ENCODE data around the gene OR56A5.
"Not testable (repeated sequence)": the region's sequence is repeated elsewhere in the genome, so short reads cannot be mapped to it uniquely, and the experiment has no call there.

OR56A5 gene, protein sequence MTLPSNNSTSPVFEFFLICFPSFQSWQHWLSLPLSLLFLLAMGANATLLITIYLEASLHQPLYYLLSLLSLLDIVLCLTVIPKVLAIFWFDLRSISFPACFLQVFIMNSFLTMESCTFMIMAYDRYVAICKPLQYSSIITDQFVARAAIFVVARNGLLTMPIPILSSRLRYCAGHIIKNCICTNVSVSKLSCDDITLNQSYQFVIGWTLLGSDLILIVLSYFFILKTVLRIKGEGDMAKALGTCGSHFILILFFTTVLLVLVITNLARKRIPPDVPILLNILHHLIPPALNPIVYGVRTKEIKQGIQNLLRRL

GRCh38 chr11:5968394-5968793 is at the start of gene OR56A5:
Gene OR56A5 (minus strand): TSS chr11:5968494. CDS start chr11:5968494, 0 bp downstream.
- no peak for DNase-seq (ENCODE audit: low read depth in 2 of 3, low spot score in 2 of 3)

DNA sequence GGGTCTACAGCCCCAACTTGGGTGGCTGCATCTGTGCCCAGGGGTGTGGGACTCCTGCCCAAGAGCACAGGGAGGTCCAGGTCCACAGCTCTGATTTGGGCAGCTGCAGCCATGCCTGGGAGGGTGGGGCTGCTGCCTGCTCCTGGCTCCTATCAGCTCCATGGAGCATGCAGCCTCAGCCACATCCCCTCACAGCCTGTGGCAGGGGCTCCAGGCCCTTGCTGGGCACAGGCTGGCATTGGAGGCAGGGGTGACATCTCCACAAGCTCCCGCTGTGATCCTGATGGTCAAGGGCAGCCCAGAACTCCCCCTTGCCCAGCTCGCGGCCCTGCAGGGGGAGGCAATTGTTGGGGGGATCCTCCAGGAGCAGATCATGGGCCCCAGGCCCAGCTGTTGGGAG is 44.7 kb upstream of the OR56A5 start:
- no peak for DNase-seq (ENCODE audit: low read depth in 2 of 3, low spot score in 2 of 3)

GRCh38 chr11:6012035-6012668 is 43.9 kb upstream of the OR56A5 start:
- DNase-seq (ENCODE audit: low read depth in 2 of 3, low spot score in 2 of 3), result no peak

- DNase-seq (ENCODE audit: low read depth in 2 of 3, low spot score in 2 of 3), result no peak
Observed at GRCh38 chr11:6006846-6007245, 38.6 kb upstream of the OR56A5 start, which contains the start of gene OR56A4. Gene OR56A4 (minus strand): TSS chr11:6006946. CDS start chr11:6002992, 3,954 bp downstream.

DNA sequence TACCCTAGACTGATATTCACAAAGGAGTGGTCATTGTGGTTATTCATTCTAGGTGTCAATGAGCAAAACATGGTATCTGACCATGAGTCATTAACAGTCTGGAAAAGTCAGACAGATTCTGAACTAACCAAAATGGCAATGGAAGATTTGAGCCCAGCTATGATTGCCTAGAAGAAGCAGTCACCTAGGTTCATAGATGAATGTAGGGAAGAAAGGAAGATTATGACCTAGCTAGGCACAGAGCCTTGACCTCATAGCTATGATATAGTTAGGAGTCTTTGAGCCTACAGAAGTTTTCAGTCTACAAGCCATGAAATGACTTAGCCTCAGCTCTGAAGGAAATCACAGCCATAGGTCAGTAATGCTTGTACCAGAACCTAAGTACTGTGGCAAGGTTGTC is 38.1 kb upstream of the OR56A5 start:
- no peak for DNase-seq (ENCODE audit: low read depth in 2 of 3, low spot score in 2 of 3)

DNA sequence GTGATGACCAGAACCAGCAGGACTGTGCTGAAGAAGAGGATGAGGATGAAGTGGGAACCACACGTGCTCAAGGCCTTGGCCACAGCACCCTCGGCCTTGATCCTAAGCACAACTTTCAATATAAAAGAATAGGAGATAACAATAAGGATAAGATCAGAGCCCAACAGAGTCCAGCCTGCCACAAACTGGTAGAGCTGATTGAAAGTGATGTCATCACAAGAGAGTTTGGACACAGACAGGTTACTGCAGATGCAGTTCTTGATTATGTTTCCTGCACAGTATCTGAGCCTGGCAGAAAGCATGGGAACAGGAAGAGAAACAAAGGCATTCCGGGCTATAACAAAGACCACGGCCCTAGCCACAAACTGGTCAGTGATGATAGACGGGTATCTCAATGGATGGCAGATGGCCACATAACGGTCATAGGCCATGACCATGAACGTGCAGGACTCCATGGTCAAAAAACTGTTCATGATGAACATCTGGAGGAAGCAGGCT is 34.0 kb upstream of the OR56A5 start:
- no peak for DNase-seq (ENCODE audit: low read depth in 2 of 3, low spot score in 2 of 3)

- DNase-seq (ENCODE audit: low read depth in 2 of 3, low spot score in 2 of 3), result no peak
Observed at GRCh38 chr11:5994791-5995190, 26.5 kb upstream of the OR56A5 start.

- DNase-seq (ENCODE audit: low read depth in 2 of 3, low spot score in 2 of 3), result no peak
Observed at GRCh38 chr11:5992604-5993251, 24.4 kb upstream of the OR56A5 start.

GRCh38 chr11:5992150-5992549 is 23.9 kb upstream of the OR56A5 start:
- no peak for DNase-seq (ENCODE audit: low read depth in 2 of 3, low spot score in 2 of 3)

DNA sequence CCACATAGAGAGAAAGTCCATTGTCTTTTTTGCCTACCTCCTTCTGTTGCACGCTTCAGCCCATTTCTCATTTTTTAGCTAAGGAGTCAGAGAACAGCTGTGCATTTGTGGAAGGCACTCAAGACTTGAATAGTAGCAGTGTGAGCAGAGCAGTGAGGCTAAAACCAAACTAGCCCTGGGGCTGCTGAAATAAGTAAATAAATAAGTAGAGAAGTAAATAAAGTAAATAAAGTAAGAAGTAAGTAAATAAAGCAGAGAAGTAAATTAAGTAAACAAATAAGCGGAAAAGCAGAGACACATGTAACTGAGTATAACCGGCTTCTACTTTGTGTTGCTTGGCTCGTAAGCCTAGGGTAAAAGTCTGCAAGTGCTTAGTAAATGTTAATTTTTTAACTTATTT is 20.9 kb upstream of the OR56A5 start:
- DNase-seq (ENCODE audit: low read depth in 2 of 3, low spot score in 2 of 3), result no peak

DNA sequence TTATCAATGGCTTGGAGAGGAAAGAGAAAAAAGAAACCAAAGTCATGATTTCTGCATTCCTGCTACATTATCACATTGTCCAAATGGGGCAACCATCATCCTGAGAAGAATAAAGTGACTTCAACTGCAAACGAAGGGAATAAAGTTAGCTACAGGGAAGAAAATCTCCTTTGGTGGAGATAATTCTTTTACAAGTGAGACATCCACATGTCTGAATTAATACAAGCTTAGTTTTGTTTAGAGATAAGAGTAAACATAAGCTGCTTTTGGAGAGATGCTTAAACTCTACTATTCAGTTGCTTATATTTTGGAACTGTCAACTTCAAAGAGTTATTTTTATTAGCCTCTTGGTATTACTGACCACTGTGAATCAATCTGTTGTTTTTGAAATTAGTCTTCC is 18.6 kb upstream of the OR56A5 start, which contains the start of gene OR52L1:
TSS of gene OR52L1 (minus strand) at position 101 of the 400 bp plus-strand sequence. CDS start at position 46, 55 bp downstream.
- DNase-seq (ENCODE audit: low read depth in 2 of 3, low spot score in 2 of 3), result no peak

DNA sequence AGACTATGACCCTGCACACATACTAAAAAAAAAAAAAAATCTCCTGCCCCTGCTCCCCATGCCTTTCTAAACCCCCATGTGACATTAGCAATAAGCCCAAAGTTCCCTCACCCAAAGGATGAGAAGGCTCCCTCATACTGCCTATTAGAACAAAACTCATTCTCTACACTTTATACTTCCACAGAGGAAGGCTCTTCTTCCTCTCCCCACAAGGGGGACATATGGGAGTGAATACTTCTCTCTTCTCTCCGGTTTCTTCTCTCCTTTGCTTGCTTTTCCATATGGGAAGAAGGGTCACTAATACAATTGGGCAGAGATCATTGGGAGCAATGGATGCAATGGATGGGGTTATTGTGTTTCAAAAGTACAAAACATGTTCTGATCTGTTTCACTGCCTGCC is 15.1 kb upstream of the OR56A5 start:
- DNase-seq (ENCODE audit: low read depth in 2 of 3, low spot score in 2 of 3), result no peak

DNA sequence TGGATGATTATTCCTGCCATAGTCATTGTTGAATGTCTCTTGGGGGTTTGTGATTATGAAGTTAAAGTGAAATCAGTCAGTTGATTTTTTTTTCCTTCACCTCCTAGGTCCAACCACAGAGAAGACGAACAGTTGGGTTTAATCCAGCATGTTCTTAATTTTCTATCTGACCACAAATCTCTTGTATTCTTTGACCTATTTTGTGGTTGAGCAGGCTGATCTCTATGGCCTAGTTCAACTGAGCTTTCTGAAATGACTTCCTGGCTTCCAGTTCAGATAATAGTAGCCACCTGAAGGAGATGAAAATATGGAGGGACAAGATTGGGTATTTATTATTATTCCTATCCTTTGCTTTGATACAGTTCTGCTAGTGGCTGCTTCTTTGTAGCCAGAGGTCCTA is 5.2 kb upstream of the OR56A5 start:
- no peak for DNase-seq (ENCODE audit: low read depth in 2 of 3, low spot score in 2 of 3)

- no peak for DNase-seq (ENCODE audit: low read depth in 2 of 3, low spot score in 2 of 3)
Observed at GRCh38 chr11:5967708-5968107, 586 bp downstream of the OR56A5 start.

DNA sequence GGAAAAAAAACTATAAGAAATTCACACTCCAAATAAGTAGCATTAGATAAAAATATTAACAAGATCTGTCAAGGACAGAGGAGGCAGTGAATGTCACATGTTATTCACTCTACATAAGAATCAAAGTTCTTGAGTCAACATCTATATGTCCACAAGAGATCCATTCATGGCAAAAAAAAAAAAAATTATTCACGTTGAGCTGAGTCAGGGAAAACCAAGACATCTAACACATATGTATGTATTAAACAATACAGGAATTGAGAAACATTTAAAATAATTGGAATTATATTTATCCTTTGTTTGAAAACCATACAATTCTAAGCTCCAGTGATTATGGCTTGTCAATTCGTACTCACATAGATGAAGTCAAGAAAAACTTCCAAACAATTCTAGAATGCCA is 1.3 kb downstream of the OR56A5 start:
- no peak for DNase-seq (ENCODE audit: low read depth in 2 of 3, low spot score in 2 of 3)

DNA sequence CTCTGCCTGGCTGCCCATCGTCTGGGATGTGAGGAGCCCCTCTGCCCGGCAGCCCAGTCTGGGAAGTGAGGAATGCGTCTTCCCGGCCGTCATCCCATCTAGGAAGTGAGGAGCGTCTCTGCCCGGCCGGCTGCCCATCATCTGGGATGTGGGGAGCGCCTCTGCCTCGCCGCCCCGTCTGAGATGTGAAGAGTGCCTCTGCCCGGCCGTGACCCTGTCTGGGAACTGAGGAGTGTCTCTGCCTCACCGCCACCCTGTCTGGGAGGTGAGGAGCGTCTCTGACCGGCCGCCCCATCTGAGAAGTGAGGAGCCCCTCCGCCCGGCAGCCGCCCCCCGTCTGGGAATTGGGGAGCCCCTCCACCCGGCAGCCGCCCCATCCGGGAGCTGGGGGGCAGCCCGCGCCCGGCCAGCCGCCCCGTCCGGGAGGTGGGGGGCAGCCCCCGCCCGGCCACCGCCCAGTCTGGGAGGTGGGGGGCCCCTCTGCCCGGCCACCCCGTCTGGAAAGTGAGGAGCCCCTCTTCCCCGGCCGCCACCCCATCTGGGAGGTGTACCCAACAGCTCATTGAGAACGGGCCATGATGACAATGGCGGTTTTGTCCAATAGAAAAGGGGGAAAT is 7.5 kb downstream of the OR56A5 start:
- DNase-seq (ENCODE audit: low read depth in 2 of 3, low spot score in 2 of 3), result not testable (repeated sequence)

DNA sequence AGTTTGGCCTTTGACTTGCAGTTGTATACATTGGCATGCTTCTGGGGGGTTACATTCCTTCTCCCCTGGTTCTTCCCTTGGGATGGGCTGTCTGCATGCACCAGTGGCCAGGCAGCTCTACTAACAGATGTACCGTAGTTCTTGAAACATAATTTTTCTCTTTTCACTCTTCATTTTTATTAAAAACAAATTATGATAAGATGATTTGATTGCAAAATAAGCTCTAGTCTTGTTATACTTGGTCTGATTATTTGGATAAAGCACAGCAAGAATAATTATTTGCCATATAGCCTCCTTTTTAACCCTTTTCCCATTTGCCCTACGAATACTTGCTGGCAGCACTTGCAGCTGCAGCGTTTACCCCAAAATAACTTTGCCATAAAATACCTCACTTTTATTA is 12.7 kb downstream of the OR56A5 start:
- DNase-seq (ENCODE audit: low read depth in 2 of 3, low spot score in 2 of 3), result no peak

- DNase-seq (ENCODE audit: low read depth in 2 of 3, low spot score in 2 of 3), result no peak
Observed at GRCh38 chr11:5941951-5942350, 26.3 kb downstream of the OR56A5 start, which contains the start of gene OR56A3. Gene OR56A3 (plus strand): TSS chr11:5942251. CDS start chr11:5947347, 5,096 bp downstream.

GRCh38 chr11:5940748-5941147 is 27.5 kb downstream of the OR56A5 start:
- DNase-seq (ENCODE audit: low read depth in 2 of 3, low spot score in 2 of 3), result no peak

DNA sequence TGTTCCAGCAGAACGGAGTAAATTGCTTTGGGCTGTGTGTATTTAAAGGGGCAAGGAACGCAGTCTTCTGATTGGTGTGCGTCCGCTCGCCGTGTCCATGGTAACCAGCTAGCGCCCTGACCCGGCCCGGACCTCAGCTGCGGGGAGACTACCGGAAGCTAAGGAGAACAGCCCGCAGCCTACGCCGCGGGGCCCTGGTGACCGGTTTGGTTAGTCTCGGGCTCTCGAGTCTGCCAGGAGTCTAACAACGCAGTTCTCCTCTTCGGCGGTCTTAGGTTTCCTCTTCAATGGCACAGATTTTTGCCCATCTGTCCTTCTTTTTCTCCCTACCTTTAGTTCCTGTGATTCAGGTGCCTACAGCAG is 29.7 kb downstream of the OR56A5 start:
- DNase-seq (ENCODE audit: low read depth in 2 of 3, low spot score in 2 of 3), result no peak

DNA sequence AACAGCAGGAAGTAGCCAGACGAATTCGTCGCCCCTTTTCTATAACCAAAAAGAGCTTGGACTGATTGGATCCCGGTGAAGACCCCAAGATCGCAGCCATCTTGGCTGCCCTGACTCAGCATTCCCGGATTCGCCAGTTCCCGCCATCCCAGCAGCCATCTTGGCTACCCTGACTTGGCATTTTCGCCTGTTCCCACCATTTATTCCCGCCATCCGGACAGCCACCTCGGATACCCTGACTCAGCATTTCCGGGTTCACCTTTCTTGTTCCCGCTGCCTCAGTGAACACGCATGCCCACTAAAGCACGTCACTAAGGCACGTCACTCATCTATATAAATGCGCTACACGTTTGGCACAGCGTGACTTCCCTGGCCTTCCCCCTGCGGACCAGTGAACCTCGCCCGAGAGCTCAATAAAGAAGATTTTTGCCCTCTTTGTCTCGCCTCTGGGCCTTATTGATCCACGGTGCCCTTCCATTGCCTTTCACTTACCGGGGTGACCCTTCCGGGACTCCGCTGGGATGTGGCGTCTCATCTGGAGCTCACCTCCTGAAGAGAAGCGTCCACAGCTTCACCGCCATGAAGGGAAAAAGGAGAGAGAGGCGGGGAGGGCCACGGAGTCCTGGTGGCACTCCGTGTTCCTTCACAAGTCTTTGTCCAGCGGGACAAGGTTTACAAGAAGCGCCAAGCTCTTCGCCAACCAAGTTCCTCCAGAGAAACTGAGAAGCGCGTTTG is 30.3 kb downstream of the OR56A5 start:
- no peak for DNase-seq (ENCODE audit: low read depth in 2 of 3, low spot score in 2 of 3)
